ENCODE measurements around the gene DTD2. TPM values are rescaled to one million over a fixed set of nuclear protein-coding genes. Genes with fewer than 3 reads are reported as not detected.

DTD2 gene
- total RNA-seq, 1 experiment from 2014 or later = 17.7 TPM

DNA sequence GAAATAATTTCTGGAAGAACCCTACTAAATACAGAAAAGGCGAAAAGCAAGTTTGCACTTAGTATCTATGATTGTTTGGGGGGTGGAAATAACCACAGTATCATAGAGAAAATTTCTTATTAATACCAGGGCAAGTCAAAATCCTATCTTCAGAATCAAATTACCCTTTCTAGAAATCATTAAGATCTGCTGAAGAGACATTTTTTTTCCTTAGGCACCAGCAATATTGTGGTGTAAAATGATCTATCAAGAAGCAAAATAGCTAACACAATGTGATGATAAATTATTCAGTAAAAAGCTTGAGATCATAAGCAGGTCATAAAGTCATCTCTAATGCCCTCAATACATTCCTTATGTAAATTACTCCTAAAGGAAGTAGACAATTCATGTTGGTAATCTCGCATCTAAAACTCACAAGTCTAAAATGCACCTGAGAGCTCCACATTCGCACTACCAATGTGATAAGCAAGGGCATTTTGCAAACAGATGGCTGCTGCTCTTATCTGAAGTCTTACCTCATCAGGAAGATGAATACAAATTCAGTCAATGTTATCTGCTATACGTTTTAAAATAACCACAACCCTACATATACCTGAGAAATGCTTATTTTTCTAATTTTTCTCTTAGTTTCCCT lies 51.6 kb downstream of the DTD2 start:
- DNase-seq (ENCODE audit: low read depth) = no peak

DNA sequence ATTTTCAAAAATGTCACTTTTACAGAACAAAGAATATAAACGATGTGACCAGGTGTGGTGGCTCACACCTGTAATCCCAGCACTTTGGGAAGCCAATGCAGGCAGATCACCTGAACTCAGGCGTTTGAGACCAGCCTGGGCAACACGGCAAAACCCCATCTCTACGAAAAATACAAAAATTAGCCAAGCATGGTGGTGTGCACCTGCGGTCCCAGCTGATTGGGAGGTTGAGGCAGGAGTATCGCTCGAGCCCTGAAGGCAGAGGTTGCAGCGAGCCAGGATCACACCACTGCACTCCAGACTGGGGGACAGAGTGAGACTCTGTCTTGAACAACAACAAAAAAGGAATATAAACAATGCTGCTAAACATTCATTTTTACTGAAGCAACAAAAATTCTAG lies 52.2 kb downstream of the DTD2 start:
- no peak for DNase-seq (ENCODE audit: low read depth)

DNA sequence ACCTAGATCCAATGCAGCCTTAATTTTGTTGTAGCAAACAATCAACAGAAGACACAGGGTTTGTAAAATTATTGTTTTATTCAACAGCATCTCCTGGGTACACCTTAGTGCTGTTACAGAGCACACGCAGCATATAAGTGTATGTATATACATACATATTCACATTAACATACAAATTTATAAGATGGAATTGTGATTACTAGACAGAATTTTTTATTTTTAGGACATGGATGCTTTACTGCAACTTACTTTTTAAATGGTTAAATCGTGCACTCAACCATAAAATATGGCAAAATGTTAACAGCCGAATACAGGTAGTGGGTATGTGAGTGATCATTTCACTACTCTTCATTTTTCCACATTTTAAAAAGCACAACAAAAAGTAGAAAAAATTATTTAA lies 53.6 kb downstream of the DTD2 start:
- no peak for DNase-seq (ENCODE audit: low read depth)

DNA sequence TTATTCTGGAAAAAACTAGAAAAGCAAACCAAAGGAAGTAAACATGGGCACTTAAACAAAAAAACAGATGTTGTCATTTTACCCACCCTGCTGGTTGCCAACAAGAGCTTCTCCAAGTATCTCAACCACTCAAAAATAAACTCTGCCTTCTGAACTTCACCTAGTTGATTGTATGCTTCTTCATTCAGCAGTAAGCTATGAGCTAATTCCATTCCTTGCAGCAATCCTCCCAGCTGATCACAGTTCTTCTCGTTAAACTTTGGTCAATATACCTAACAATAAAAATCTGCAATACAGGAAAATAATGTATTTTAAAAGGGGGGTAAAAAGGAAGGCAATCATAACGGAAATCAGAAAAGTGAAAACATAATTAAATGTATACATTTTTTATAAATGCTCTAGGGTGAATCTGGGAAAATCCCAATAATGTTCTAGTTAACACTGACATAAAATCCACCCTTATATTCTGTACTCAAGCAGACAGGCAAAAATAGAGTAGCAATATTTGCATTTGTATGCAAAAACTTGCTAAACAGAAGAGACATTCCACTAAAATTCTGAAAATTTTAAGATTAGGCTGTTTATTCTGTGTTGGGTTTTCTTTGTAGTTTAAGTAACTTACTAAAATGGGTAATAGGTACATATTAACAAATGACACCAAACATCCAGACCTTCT lies 54.4 kb downstream of the DTD2 start:
- no peak for DNase-seq (ENCODE audit: low read depth)

DNA sequence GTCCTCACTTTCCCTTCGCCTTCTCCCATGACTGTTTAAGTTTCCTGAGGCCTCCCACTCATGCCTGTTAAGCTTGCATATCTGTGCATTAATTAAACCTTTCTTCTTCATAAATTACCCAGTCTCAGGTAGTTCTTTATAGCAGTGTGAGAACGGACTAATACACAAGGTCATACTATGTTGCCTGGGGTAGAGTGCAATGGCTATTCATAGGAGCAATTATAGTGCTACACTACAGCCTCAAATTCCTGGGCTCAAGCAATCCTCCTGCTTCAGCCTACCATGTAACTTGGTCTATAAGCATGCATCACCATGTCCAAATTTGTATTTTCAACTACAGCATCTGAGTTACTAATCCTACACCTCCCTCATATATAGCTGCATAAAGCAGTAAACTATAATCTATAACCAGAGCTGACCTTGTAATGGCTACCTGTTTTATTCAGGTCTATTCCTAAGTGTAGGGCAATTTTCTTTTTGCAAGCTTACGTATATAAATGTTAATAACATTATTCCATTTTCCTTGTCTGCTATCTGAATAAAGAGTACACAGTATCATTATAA lies 55.9 kb downstream of the DTD2 start:
- no peak for DNase-seq (ENCODE audit: low read depth)

DNA sequence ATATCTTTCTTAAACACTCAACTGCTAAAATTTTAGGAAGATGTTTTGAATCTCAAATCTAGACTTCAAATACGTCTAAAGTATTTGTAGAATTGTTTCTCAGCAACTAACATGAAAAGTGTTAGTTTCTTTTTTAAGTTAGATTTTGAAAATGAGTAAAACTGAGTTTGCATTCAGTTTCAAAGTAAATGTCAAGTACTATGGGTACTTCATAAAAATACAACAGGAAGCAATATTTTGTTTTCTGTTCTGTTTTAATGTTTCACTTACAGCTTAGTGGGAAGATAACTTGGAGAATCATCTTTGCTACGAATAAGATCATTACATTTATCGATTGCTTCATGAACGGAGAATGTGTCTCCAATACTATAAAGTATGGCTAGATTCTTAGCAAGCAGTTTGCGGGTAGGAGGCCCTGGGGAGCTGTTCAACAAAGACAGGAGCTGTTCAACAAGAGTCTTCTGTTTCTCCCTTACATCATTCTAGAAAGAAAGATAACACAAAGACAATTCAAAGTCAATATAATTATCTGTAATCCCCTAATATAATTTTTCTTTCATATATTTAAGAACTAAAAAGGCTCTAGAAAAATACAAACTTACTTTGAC lies 57.2 kb downstream of the DTD2 start:
- DNase-seq (ENCODE audit: low read depth) = no peak

Other genes with a start within 250 kb of the DTD2 start
- 79.9 and 80.0 TPM in 2 replicates for gene HECTD1, start 249.7 kb downstream of the DTD2 start, total RNA-seq (2014; rRNA removed; shearing (Covaris generic))
- 19.5 and 19.6 TPM in 2 replicates for gene HEATR5A, start 37.0 kb downstream of the DTD2 start, total RNA-seq (2014; rRNA removed; shearing (Covaris generic))
- gene GPR33, start 30.5 kb upstream of the DTD2 start, total RNA-seq (2014; rRNA removed; shearing (Covaris generic)) = not detected in 2 replicates
- gene NUBPL, start 103.9 kb upstream of the DTD2 start, total RNA-seq (2014; rRNA removed; shearing (Covaris generic)) = 13.1 and 14.1 TPM in 2 replicates

Data from RPMI7951 (cell line).